Prostate gland (tissue), 2 donors: ENCODE data around the gene DRG2.

Source experiments
- POLR2AphosphoS5 ChIP-seq: sonication (generic); formaldehyde crosslinking; IDR thresholded peaks from one replicate; pipeline ENCODE4 v1.6.1; 2017; ENCODE audit warnings: antibody characterized with exemption
- TF ChIP-seq, protein P1 (sequence below), 4 experiments: fragments of 200-600 bp in 2 of 4; fragments of 450-650 bp in 2 of 4; sonication (generic) in 2 of 4; IDR thresholded peaks; 1 replicate in 3 of 4; 2 replicates in 1 of 4; pipeline ENCODE4 v1.5.1; 2016 to 2019; ENCODE audit warnings: antibody characterized with exemption in 4 of 4, mild to moderate bottlenecking in 2 of 4, moderate library complexity in 2 of 4

DNA sequence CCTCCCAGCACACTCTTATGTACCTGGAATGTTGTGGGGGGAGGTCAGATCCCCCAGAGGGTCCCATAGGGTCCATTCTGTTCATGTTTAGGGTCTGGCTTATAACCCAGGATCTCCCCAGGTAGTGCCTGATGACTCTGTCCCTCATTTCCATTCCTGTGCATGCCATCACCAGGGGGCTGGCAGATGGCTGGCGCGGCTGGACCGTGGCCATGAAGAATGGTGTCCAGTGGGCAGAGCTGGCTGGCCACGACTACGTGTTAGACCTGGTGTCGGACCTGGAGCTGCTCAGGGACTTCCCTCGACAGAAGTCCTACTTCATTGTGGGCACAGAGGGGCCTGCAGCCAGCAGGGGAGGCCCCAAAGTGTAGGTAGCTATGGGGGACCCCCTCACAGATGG lies 60.8 kb downstream of the DRG2 start:
- TF ChIP-seq, protein P1, sequence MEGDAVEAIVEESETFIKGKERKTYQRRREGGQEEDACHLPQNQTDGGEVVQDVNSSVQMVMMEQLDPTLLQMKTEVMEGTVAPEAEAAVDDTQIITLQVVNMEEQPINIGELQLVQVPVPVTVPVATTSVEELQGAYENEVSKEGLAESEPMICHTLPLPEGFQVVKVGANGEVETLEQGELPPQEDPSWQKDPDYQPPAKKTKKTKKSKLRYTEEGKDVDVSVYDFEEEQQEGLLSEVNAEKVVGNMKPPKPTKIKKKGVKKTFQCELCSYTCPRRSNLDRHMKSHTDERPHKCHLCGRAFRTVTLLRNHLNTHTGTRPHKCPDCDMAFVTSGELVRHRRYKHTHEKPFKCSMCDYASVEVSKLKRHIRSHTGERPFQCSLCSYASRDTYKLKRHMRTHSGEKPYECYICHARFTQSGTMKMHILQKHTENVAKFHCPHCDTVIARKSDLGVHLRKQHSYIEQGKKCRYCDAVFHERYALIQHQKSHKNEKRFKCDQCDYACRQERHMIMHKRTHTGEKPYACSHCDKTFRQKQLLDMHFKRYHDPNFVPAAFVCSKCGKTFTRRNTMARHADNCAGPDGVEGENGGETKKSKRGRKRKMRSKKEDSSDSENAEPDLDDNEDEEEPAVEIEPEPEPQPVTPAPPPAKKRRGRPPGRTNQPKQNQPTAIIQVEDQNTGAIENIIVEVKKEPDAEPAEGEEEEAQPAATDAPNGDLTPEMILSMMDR (IDR thresholded peaks at IDR 0.05): no peak
- TF ChIP-seq POLR2AphosphoS5: no peak
